ENCODE data around the gene GJB2.

DNA sequence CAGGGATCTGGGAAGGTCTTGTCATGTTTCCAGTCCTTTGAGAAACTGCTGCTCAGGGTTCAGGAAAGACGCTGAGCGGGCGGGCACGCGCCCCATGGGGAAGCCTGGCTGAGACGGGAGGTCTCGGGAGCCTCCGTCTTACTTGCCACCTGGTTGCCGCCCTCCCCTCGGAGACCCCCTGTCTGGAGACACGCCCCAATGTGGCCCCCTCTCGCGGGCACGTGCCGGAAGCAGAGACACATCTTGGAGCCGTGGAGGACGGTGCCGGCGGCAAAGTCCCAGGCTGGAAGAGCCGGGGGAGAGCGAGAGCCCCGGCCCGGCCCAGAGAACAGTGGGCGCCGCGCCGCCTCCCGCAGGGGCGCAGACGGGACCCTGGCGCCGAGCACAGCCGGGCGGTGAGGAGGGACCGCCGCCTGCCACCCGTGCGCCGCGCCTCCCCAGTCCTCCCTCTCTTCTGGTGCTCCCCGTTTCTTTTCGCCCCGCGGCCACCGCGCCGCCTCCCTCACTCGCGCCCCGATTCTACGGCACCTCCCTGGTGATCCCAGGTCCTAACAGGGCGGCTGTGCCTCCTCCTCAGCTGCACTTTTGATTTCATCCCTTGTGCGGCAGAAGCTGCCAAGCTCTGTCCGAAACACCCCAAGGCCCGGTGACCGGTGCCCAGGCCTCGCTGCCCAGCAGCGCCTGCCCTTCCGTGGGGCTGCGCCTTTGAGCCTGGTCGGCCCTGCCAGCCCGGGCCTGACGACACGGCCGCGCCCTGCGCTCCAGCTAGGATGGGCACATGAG lies 15.5 kb downstream of the GJB2 start:
- TF ChIP-seq, protein P1, sequence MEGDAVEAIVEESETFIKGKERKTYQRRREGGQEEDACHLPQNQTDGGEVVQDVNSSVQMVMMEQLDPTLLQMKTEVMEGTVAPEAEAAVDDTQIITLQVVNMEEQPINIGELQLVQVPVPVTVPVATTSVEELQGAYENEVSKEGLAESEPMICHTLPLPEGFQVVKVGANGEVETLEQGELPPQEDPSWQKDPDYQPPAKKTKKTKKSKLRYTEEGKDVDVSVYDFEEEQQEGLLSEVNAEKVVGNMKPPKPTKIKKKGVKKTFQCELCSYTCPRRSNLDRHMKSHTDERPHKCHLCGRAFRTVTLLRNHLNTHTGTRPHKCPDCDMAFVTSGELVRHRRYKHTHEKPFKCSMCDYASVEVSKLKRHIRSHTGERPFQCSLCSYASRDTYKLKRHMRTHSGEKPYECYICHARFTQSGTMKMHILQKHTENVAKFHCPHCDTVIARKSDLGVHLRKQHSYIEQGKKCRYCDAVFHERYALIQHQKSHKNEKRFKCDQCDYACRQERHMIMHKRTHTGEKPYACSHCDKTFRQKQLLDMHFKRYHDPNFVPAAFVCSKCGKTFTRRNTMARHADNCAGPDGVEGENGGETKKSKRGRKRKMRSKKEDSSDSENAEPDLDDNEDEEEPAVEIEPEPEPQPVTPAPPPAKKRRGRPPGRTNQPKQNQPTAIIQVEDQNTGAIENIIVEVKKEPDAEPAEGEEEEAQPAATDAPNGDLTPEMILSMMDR (IDR thresholded peaks at IDR 0.05 in 8 of 11, conservative IDR thresholded peaks at IDR 0.05 in 3 of 11): no peak
- TF ChIP-seq POLR2AphosphoS5 (IDR thresholded peaks at IDR 0.05): no peak
- no peak for TF ChIP-seq POLR2A (IDR thresholded peaks at IDR 0.05)
